ENCODE data around the gene PLCG2.

DNA sequence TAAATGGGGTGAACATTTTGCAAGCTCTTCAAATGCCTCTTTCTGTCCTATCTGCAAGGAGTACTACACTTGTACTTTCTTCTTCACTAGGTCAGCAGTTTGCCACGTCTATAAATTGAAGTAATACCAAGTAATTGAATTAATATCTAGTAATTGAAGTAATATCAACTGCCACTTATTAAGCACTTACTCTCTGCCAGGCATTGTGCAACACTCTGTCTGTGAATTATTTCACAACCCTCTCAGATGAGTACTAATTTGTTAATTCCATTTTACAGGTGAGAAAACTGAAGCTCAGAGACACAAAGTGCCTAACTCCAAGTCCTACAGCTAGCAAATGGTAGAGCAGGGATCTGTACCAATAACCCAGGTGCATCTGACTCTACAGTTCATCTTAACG is 228.1 kb downstream of the PLCG2 start:
- no peak for TF ChIP-seq POLR2A (IDR thresholded peaks at IDR 0.05)
- TF ChIP-seq, protein P1, sequence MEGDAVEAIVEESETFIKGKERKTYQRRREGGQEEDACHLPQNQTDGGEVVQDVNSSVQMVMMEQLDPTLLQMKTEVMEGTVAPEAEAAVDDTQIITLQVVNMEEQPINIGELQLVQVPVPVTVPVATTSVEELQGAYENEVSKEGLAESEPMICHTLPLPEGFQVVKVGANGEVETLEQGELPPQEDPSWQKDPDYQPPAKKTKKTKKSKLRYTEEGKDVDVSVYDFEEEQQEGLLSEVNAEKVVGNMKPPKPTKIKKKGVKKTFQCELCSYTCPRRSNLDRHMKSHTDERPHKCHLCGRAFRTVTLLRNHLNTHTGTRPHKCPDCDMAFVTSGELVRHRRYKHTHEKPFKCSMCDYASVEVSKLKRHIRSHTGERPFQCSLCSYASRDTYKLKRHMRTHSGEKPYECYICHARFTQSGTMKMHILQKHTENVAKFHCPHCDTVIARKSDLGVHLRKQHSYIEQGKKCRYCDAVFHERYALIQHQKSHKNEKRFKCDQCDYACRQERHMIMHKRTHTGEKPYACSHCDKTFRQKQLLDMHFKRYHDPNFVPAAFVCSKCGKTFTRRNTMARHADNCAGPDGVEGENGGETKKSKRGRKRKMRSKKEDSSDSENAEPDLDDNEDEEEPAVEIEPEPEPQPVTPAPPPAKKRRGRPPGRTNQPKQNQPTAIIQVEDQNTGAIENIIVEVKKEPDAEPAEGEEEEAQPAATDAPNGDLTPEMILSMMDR (IDR thresholded peaks at IDR 0.05): no peak
- no peak for TF ChIP-seq EP300 (IDR thresholded peaks at IDR 0.05)

All from ovary (tissue), 3 donors.